Activated naive CD4-positive, alpha-beta T cell treated with anti-CD3 and anti-CD28 coated beads for 36 hours (primary cell): ENCODE measurements around the gene OR4D2. TPM values are rescaled to one million over a fixed set of nuclear protein-coding genes. Genes with fewer than 3 reads are reported as not detected.
"Not testable (repeated sequence)": the region's sequence is repeated elsewhere in the genome, so short reads cannot be mapped to it uniquely, and the experiment has no call there.

Source experiments
- CTCF ChIA-PET: fragments of 350-600 bp; sonication (Branson Sonifier 250); formaldehyde crosslinking; loops from one replicate; lab custom pipeline; 2021; ENCODE audit warnings: antibody characterized with exemption; lab: Charles Lee
- DNase-seq: peaks from one replicate; pipeline ENCODE4 v3.0.0-alpha.2; 2020
- H3K27ac Mint-ChIP-seq: one replicate; pipeline ENCODE4 v1.8.0; 2021; ENCODE audit warnings: mild to moderate bottlenecking, mixed read lengths
- H3K27me3 Mint-ChIP-seq: one replicate; pipeline ENCODE4 v1.8.0; 2021; ENCODE audit warnings: low read depth, mixed read lengths
- H3K36me3 Mint-ChIP-seq: one replicate; pipeline ENCODE4 v1.8.0; 2021; ENCODE audit warnings: low read depth, mixed read lengths
- H3K4me1 Mint-ChIP-seq: one replicate; pipeline ENCODE4 v1.8.0; 2021; ENCODE audit warnings: low read depth, mixed read lengths
- H3K4me3 Mint-ChIP-seq: one replicate; pipeline ENCODE4 v1.8.0; 2021; ENCODE audit warnings: mild to moderate bottlenecking, moderate library complexity, mixed read lengths
- H3K9me3 Mint-ChIP-seq: one replicate; pipeline ENCODE4 v1.8.0; 2021; ENCODE audit warnings: mixed read lengths
- intact Hi-C: fragments of 100-400 bp; cut with micrococcal nuclease; formaldehyde crosslinking; loops from one replicate; pipeline ENCODE4 v1.15.1; 2023
- total RNA-seq, 2 experiments: library from RNA; stranded (reverse); gene quantifications; one replicate each; pipeline ENCODE4 v1.2.3, GENCODE V29; 2021

OR4D2 gene
- total RNA-seq: not detected

GRCh38 chr17:58166682-58167081 is at the start of gene OR4D2:
TSS of gene OR4D2 (plus strand) at chr17:58166982. CDS start at chr17:58169656, 2,674 bp downstream.
- Mint-ChIP-seq H3K36me3 (no peaks in the 10 kb centered on the region), H3K27me3 (no peaks in the 10 kb centered on the region), H3K4me3 (no peak within 1 kb of the TSS), H3K9me3 (peaks cover 2% of the 10 kb centered on the region), H3K4me1 (peaks cover 23% of the 10 kb centered on the region), H3K27ac (no peak within 1 kb of the TSS)
- intact Hi-C loops: no loop called here
- no peak for DNase-seq
- CTCF ChIA-PET: interaction anchor here (0.6 to 0.7 kb wide), 2 partner anchors 59 to 824 kb away, joined by 3 to 6 read pairs; no protein-coding TSS in a partner anchor

- Mint-ChIP-seq H3K4me3 (no peak overlapping the region), H3K36me3 (no peaks in the 10 kb centered on the region), H3K27me3 (no peaks in the 10 kb centered on the region), H3K27ac (no peak overlapping the region), H3K4me1 (peaks cover 3% of the 10 kb centered on the region), H3K9me3 (no peaks in the 10 kb centered on the region)
- CTCF ChIA-PET: interaction anchor here (2.2 kb wide), 1 partner anchor 55 kb away, joined by 7 read pairs; no protein-coding TSS in a partner anchor
- intact Hi-C loops: no loop called here
- no peak for DNase-seq
These were observed 49.4 kb upstream of the OR4D2 start for GRCh38 chr17:58117382-58117781.

GRCh38 chr17:58119491-58119890 is 47.3 kb upstream of the OR4D2 start:
- no peak for DNase-seq
- Mint-ChIP-seq H3K9me3 (no peaks in the 10 kb centered on the region), H3K4me1 (peaks cover 6% of the 10 kb centered on the region), H3K27me3 (no peaks in the 10 kb centered on the region), H3K4me3 (no peak overlapping the region), H3K27ac (no peak overlapping the region), H3K36me3 (no peaks in the 10 kb centered on the region)
- intact Hi-C loops: no loop called here
- CTCF ChIA-PET: no interaction called here

GRCh38 chr17:58120195-58120822 is 46.5 kb upstream of the OR4D2 start:
- H3K27ac Mint-ChIP-seq: no peak overlapping the region
- CTCF ChIA-PET: no interaction called here
- no peaks in the 10 kb centered on the region for H3K9me3 Mint-ChIP-seq
- intact Hi-C loops: no loop called here
- peaks cover 6% of the 10 kb centered on the region for H3K4me1 Mint-ChIP-seq
- DNase-seq: peak; percentile 66
- H3K27me3 Mint-ChIP-seq: no peaks in the 10 kb centered on the region
- H3K36me3 Mint-ChIP-seq: no peaks in the 10 kb centered on the region
- no peak overlapping the region for H3K4me3 Mint-ChIP-seq

GRCh38 chr17:58121925-58122324 is 44.9 kb upstream of the OR4D2 start:
- H3K4me1 Mint-ChIP-seq: peaks cover 6% of the 10 kb centered on the region
- intact Hi-C loops: loop anchor here (1.0 kb wide), 1 partner anchor 50 kb away; no protein-coding TSS in a partner anchor
- peak; percentile 40 for DNase-seq
- H3K27me3 Mint-ChIP-seq: no peaks in the 10 kb centered on the region
- H3K27ac Mint-ChIP-seq: no peak overlapping the region
- CTCF ChIA-PET: interaction anchor here (0.6 to 2.2 kb wide), 8 partner anchors 44 to 1075 kb away, joined by 3 to 17 read pairs (median 4); no protein-coding TSS in a partner anchor
- H3K9me3 Mint-ChIP-seq: no peaks in the 10 kb centered on the region
- H3K4me3 Mint-ChIP-seq: no peak overlapping the region
- no peaks in the 10 kb centered on the region for H3K36me3 Mint-ChIP-seq

GRCh38 chr17:58127846-58128245 is 38.9 kb upstream of the OR4D2 start:
- intact Hi-C loops: no loop called here

GRCh38 chr17:58132697-58133096 is 34.1 kb upstream of the OR4D2 start:
- H3K36me3 Mint-ChIP-seq, CTCF ChIA-PET, H3K27me3 Mint-ChIP-seq, intact Hi-C loops, H3K4me1 Mint-ChIP-seq, H3K9me3 Mint-ChIP-seq, H3K27ac Mint-ChIP-seq, DNase-seq, H3K4me3 Mint-ChIP-seq: not testable (repeated sequence)

More at GRCh38 chr17:58127846-58128245, 38.9 kb upstream of the OR4D2 start:
- no peak overlapping the region for H3K4me3 Mint-ChIP-seq
- H3K4me1 Mint-ChIP-seq: no peaks in the 10 kb centered on the region
- peaks cover 2% of the 10 kb centered on the region for H3K9me3 Mint-ChIP-seq
- CTCF ChIA-PET: no interaction called here
- no peak for DNase-seq
- no peaks in the 10 kb centered on the region for H3K27me3 Mint-ChIP-seq
- H3K36me3 Mint-ChIP-seq: no peaks in the 10 kb centered on the region
- H3K27ac Mint-ChIP-seq: no peak overlapping the region

- Mint-ChIP-seq H3K9me3 (peaks cover 7% of the 10 kb centered on the region), H3K4me3 (no peak overlapping the region), H3K4me1 (no peaks in the 10 kb centered on the region), H3K36me3 (no peaks in the 10 kb centered on the region), H3K27me3 (no peaks in the 10 kb centered on the region), H3K27ac (no peak overlapping the region)
- no peak for DNase-seq
- CTCF ChIA-PET: interaction anchor here (1.7 kb wide), 1 partner anchor 63 kb away, joined by 4 read pairs; no protein-coding TSS in a partner anchor
- intact Hi-C loops: no loop called here
These were observed 30.0 kb upstream of the OR4D2 start for GRCh38 chr17:58136669-58137279.

- H3K4me1 Mint-ChIP-seq: no peaks in the 10 kb centered on the region
- H3K9me3 Mint-ChIP-seq: peaks cover 24% of the 10 kb centered on the region
- intact Hi-C loops: no loop called here
- CTCF ChIA-PET: interaction anchor here (1.1 to 1.2 kb wide), 2 partner anchors 39 to 59 kb away, joined by 3 to 4 read pairs; no protein-coding TSS in a partner anchor
- no peak for DNase-seq
- H3K4me3 Mint-ChIP-seq: no peak overlapping the region
- H3K36me3 Mint-ChIP-seq: peaks cover 10% of the 10 kb centered on the region
- no peak overlapping the region for H3K27ac Mint-ChIP-seq
- H3K27me3 Mint-ChIP-seq: no peaks in the 10 kb centered on the region
These were observed 25.3 kb upstream of the OR4D2 start for GRCh38 chr17:58141505-58141904.

GRCh38 chr17:58143335-58143734 is 23.4 kb upstream of the OR4D2 start:
- H3K36me3 Mint-ChIP-seq, CTCF ChIA-PET, DNase-seq, H3K4me1 Mint-ChIP-seq, intact Hi-C loops, H3K27ac Mint-ChIP-seq, H3K4me3 Mint-ChIP-seq, H3K27me3 Mint-ChIP-seq: not testable (repeated sequence)
- H3K9me3 Mint-ChIP-seq: peaks cover 28% of the 10 kb centered on the region

- H3K4me3 Mint-ChIP-seq: no peak overlapping the region
- H3K4me1 Mint-ChIP-seq: no peaks in the 10 kb centered on the region
- no peak for DNase-seq
- no peak overlapping the region for H3K27ac Mint-ChIP-seq
- peaks cover 10% of the 10 kb centered on the region for H3K36me3 Mint-ChIP-seq
- H3K27me3 Mint-ChIP-seq: no peaks in the 10 kb centered on the region
- intact Hi-C loops: no loop called here
- CTCF ChIA-PET: interaction anchor here (0.7 kb wide), 1 partner anchor 9 kb away, joined by 3 read pairs; no protein-coding TSS in a partner anchor
- H3K9me3 Mint-ChIP-seq: peaks cover 29% of the 10 kb centered on the region
These were observed 22.0 kb upstream of the OR4D2 start for GRCh38 chr17:58144801-58145200.

GRCh38 chr17:58147930-58148434 is 18.8 kb upstream of the OR4D2 start, which contains the start of gene OR4D1:
TSS of gene OR4D1 (plus strand) at chr17:58148384. CDS start at chr17:58155154, 6,770 bp downstream.
- peaks cover 29% of the 10 kb centered on the region for H3K9me3 Mint-ChIP-seq

More at GRCh38 chr17:58147930-58148434, 18.8 kb upstream of the OR4D2 start, which contains the start of gene OR4D1:
- intact Hi-C loops: no loop called here
- no peaks in the 10 kb centered on the region for H3K27me3 Mint-ChIP-seq
- CTCF ChIA-PET: no interaction called here
- peaks cover 18% of the 10 kb centered on the region for H3K4me1 Mint-ChIP-seq
- no peak within 1 kb of the TSS for H3K27ac Mint-ChIP-seq
- H3K36me3 Mint-ChIP-seq: peaks cover 10% of the 10 kb centered on the region
- DNase-seq: no peak
- H3K4me3 Mint-ChIP-seq: no peak within 1 kb of the TSS
